ENCODE measurements around the gene CROCC2.

Gene CROCC2

DNA sequence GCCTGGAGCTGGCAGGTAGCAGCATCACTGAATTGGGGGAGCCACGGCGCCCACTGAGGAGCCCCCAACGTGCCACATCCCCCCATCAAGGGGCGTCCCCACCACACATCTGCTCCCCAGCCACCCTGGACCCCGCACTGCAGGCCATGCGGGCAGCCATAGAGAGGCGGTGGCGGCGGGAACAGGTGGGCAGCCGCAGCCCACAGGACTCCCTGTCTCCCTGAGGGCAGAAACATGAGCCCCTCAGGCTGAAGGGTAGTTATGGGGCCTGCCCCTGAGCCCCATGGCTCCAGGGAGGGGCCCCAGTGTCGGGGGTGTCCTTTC, 26.6 kb downstream of the CROCC2 start:
- Histone ChIP-seq H3K9ac (no peak overlapping the region), H3K4me3 (ENCODE audit: low read depth, low read length) (no peak overlapping the region), H3K27me3 (ENCODE audit: control insufficient read depth, insufficient read depth, low read length) (no peaks in the 10 kb centered on the region), H3K9me3 (ENCODE audit: control insufficient read depth, low read length) (no peaks in the 10 kb centered on the region), H3K4me1 (no peaks in the 10 kb centered on the region), H3K4me2 (ENCODE audit: low read length) (no peak overlapping the region), H2AFZ (no peak overlapping the region), H3K36me3 (ENCODE audit: control insufficient read depth, insufficient read depth, low read length) (no peaks in the 10 kb centered on the region), H3K27ac (no peak overlapping the region), H3K79me2 (no peaks in the 10 kb centered on the region)
- TF ChIP-seq, protein P1, sequence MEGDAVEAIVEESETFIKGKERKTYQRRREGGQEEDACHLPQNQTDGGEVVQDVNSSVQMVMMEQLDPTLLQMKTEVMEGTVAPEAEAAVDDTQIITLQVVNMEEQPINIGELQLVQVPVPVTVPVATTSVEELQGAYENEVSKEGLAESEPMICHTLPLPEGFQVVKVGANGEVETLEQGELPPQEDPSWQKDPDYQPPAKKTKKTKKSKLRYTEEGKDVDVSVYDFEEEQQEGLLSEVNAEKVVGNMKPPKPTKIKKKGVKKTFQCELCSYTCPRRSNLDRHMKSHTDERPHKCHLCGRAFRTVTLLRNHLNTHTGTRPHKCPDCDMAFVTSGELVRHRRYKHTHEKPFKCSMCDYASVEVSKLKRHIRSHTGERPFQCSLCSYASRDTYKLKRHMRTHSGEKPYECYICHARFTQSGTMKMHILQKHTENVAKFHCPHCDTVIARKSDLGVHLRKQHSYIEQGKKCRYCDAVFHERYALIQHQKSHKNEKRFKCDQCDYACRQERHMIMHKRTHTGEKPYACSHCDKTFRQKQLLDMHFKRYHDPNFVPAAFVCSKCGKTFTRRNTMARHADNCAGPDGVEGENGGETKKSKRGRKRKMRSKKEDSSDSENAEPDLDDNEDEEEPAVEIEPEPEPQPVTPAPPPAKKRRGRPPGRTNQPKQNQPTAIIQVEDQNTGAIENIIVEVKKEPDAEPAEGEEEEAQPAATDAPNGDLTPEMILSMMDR (IDR thresholded peaks at IDR 0.05): no peak

GRCh38 chr2:240933048-240933965, 27.2 kb downstream of the CROCC2 start:
- TF ChIP-seq, protein P1 (IDR thresholded peaks at IDR 0.05): no peak
- Histone ChIP-seq H3K4me1 (no peaks in the 10 kb centered on the region), H3K9ac (no peak overlapping the region), H3K36me3 (ENCODE audit: control insufficient read depth, insufficient read depth, low read length) (no peaks in the 10 kb centered on the region), H3K9me3 (ENCODE audit: control insufficient read depth, low read length) (no peaks in the 10 kb centered on the region), H3K4me2 (ENCODE audit: low read length) (no peak overlapping the region), H3K27me3 (ENCODE audit: control insufficient read depth, insufficient read depth, low read length) (no peaks in the 10 kb centered on the region), H2AFZ (no peak overlapping the region), H3K4me3 (ENCODE audit: low read depth, low read length) (no peak overlapping the region), H3K79me2 (no peaks in the 10 kb centered on the region), H3K27ac (no peak overlapping the region)

DNA sequence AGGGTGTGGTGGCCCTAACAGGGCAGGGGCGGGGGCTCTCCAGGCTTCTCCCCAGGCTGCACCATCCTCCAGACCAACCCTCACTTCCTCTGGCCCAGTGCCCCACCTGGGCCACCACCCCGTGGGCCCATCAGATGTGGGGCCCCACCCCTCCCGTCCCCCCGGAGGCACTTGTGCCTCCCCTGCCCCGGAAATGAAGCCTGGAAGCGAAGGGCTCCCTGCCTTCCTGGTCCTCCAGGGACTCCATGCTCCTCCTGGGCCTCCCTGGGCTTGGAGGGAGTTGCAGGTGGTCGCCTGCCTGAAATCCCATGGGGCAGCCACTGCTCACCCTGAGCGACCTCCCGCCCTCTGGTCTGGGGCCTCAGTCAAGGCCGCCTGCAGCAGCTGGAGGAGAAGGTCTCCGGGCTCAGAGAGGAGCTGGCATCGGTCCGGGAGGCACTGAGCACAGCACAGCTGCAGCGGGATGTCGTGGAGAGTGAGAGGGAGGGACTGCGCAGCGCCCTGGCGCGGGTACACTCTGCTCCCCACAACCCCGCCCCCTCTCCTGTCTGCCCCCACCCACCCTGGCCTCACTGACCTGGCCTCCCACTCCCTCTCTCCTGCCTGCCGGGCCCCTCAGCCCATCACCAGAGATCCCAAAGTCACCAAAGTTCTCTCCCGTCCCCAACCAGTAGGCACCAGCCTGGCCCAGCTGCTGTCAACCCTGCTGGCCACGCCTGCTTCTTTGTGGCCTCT, 28.0 kb downstream of the CROCC2 start:
- H3K9ac ChIP-seq: no peak overlapping the region
- no peak overlapping the region for H2AFZ ChIP-seq
- no peak overlapping the region for H3K27ac ChIP-seq
- no peaks in the 10 kb centered on the region for H3K4me1 ChIP-seq
- TF ChIP-seq, protein P1 (IDR thresholded peaks at IDR 0.05): no peak
- no peaks in the 10 kb centered on the region for H3K9me3 ChIP-seq (ENCODE audit: control insufficient read depth, low read length)
- H3K79me2 ChIP-seq: no peaks in the 10 kb centered on the region
- H3K4me2 ChIP-seq (ENCODE audit: low read length): no peak overlapping the region
- H3K4me3 ChIP-seq (ENCODE audit: low read depth, low read length): no peak overlapping the region
- H3K27me3 ChIP-seq (ENCODE audit: control insufficient read depth, insufficient read depth, low read length): no peaks in the 10 kb centered on the region
- H3K36me3 ChIP-seq (ENCODE audit: control insufficient read depth, insufficient read depth, low read length): no peaks in the 10 kb centered on the region

DNA sequence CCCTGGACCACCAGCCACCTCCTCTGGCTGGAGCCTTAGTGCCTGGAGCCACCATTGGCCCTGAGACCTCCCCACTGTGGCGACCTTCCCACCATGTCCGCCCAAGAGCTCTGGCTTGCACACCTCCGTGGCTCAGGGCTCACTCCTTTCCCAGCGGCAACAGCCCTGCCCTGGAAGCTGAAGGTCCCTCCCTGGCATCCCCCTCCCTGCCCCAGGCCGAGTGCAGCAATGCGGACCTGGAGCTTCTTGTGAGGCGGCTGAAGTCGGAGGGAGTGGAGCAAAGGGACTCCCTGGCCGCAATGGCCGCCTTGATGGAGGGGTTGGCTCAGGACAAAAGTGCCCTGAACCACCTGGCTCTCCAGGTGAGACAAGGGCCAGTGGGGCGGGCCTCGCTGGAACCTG, 28.6 kb downstream of the CROCC2 start:
- Histone ChIP-seq H3K27ac (no peak overlapping the region), H2AFZ (no peak overlapping the region)

More for the DNA sequence above, 28.6 kb downstream of the CROCC2 start:
- H3K79me2 ChIP-seq: no peaks in the 10 kb centered on the region
- no peak overlapping the region for H3K4me3 ChIP-seq (ENCODE audit: low read depth, low read length)
- TF ChIP-seq, protein P1 (IDR thresholded peaks at IDR 0.05): no peak
- no peaks in the 10 kb centered on the region for H3K9me3 ChIP-seq (ENCODE audit: control insufficient read depth, low read length)
- no peak overlapping the region for H3K4me2 ChIP-seq (ENCODE audit: low read length)
- H3K27me3 ChIP-seq (ENCODE audit: control insufficient read depth, insufficient read depth, low read length): no peaks in the 10 kb centered on the region
- H3K4me1 ChIP-seq: no peaks in the 10 kb centered on the region
- H3K36me3 ChIP-seq (ENCODE audit: control insufficient read depth, insufficient read depth, low read length): no peaks in the 10 kb centered on the region
- H3K9ac ChIP-seq: no peak overlapping the region

All from parathyroid adenoma (tissue), 2 donors.